GM18909 (cell line): ENCODE measurements around the gene PROX1.

Experiments
- ATAC-seq: cut with Tn5 transposase; IDR thresholded peaks from one replicate; pipeline ENCODE4 v1.9.1; 2021; ENCODE audit warnings: mild to moderate bottlenecking; ENCODE audit not compliant: unreplicated experiment, poor library complexity

PROX1 gene

GRCh38 chr1:214017191-214017982 lies 29.6 kb downstream of the PROX1 start:
- no peak for ATAC-seq

DNA sequence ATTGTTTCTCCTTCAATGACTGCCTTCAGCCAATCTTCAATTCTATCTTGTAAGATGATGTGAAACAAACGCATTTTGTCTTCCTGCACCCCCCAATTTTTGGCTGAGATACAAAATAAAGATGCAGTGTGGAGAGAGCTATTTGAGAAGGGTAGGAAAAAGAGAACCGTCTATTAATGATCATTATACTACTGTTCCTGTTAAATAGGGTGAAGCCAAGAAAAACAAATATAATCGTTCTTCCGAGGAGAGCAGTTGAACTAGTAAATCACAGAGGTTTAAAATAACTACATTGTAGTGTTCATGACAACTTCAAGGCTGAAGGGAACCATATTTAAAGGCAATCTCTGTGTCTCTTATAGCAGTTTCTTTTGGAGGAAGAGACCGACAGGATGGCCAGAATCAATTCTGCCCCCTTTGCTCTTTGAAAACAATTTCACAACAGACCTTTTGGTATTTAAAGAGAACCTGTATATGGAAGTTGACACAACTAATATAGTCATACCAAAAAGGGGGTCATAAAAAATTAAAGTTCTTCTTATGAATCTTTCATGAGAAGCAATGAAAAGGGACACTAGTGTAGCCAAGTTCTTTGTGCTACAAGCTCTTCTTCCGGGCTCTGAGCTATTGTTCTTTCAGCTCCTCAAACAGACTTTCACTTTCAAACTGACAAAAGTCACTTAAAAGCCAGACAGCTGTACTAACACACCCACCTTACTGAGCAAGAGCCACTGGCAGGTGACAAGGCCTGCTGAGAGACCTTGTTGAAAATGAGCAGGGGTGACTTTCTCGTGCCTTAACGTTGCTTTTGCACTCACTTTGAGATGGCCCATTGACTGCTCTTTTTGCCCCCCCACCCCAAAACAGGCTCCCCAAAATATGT lies 30.9 kb downstream of the PROX1 start:
- ATAC-seq = no peak

DNA sequence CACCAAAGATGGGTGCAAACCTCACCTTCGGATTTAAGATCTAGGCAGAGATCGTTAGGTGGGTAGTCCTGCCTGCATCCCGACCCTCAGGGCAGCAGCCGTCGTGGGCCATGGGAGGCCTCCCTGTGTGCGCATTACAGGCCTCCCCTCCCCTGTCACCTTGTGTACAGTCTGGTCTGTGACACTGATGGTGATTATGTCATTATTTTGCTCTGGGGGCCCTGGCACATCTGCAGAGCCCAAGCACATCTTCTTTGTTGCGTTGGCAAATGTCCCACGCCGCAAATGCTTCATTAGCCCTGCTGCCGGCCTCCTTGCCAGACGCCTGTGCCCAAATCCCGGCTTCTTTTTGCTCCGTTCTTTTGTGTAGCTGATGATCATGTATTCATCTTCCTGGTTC lies 31.7 kb downstream of the PROX1 start:
- ATAC-seq = no peak

DNA sequence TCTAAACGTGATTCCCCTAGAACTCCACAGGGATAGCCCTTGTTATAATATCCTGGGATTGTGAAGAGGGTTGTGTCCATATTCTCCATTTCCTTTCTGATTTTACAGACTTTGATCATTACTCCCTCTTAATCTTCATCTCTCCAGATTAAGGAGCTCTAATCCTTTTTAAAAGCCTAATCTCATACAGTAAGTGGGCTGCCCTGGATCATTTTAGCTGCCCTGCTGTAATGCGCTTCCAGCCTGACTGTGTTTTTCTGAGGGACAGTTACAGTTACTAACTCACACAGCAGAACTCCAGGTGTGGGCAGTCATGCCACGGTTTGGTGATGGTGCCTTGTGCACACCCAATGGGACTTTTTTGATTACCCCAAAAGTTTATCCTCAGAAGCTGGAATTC lies 33.5 kb downstream of the PROX1 start:
- ATAC-seq = no peak

GRCh38 chr1:214022229-214022791 lies 34.5 kb downstream of the PROX1 start:
- ATAC-seq = no peak

GRCh38 chr1:214022810-214023425 lies 35.1 kb downstream of the PROX1 start:
- ATAC-seq = no peak

GRCh38 chr1:214026985-214027384 lies 39.2 kb downstream of the PROX1 start:
- ATAC-seq = no peak

DNA sequence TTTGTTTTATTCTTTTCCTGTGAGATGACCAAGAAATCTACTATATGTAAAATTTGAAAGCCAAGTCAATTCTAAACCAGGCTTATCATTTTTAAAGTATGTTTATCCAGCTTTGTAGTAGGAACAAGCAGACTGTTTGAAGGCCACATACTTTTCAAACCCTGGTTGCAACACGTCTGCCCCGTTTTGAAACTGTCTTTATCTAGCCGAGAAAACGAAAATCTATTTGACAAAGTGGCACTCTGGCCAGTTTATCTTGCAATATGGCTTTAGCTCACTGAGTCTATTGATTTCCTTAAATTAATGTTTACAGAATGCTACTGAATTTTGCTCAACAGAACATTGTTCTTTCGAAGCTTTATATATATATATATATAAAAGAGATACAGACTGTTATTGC lies 39.7 kb downstream of the PROX1 start:
- ATAC-seq = no peak

DNA sequence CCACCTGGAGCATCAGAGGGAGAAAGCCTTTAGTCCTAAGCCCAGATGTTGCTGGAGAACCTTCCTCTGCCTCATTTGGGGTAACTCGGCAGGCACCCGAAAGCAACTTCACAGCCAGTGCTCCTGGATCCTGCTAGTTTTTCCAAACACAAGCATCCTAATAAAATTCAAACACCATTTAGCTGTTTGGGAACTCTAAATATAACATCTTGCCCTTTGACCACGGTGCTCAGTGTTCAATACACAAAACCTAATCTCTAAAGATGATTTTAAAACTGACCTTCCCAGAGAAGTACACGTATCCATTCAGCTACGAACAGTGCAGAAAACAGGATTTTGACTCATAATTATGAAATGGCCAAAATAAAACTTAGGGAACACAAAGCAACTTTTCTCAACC lies 40.3 kb downstream of the PROX1 start:
- ATAC-seq = no peak

- ATAC-seq = no peak
These were observed 41.1 kb downstream of the PROX1 start for GRCh38 chr1:214028649-214029406.

DNA sequence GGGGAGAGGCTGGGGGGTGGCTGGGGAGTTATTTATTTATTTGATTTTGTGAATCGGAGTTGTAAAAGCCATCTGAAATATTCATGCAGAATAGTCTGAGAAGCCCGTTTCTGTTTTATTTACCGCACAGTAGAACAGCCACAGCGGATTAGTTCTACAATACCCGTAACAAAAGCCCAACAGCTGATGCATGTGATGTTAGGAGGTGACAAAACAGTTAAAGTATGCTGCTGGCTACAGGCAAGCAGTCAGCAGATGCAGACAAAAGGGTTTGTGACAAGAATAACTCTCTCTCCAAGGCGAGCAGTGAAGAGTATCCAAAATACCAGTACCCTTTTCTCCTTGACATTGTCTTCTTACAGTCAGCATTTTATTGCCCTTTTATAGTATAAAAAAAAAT lies 42.0 kb downstream of the PROX1 start:
- no peak for ATAC-seq

- no peak for ATAC-seq
These were observed 43.5 kb downstream of the PROX1 start for GRCh38 chr1:214031267-214031650.

DNA sequence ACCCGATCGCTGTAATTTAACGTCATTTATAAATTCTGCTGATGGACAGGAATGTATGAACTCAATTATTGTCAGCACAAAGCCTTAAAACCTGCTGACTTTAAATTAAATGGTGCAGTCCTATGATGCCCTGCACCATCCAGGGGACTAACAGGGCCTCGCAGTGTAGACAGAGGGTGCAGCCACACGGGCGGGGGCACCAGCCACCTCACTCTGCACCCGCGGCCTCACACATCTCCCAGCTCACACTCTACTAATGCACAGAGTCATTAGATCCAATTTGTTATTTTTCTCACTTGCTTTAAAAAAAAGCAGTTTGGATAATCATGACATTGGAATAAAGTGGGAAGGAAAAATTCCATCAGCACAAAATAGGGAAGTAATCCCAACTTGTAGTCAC lies 49.7 kb downstream of the PROX1 start:
- ATAC-seq = no peak

DNA sequence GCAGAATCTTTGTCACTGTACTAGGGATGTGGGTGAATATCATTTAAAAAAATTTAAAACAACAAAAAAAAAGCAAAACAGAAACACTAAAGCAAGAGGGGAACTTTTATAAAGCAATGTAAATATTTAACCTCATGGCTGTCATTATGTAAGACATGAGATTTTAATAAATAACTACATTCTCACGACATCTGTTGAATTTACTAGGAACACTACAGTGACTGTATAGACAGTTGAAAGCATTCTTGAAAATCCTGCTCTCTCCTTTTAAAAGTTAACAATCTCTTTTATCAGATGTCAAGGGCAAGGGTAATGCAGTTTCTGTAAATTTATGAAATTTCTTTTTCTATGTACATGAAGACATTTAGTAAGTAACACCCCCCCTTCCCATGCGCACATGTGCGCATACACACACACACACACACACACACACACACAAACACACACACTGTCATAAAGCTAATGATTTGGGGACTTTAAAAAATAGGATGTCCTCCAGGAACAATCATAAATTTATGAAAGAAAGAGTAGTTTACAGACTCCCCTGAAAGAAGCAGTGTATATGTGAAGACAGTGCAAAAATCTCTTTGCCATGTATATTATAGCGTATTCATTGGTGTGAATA lies 51.7 kb downstream of the PROX1 start:
- no peak for ATAC-seq

- no peak for ATAC-seq
These were observed 55.4 kb downstream of the PROX1 start for GRCh38 chr1:214043167-214043566.

- ATAC-seq = no peak
These were observed 56.9 kb downstream of the PROX1 start for GRCh38 chr1:214044438-214045214.

GRCh38 chr1:214050513-214051401 lies 63.0 kb downstream of the PROX1 start:
- no peak for ATAC-seq

GRCh38 chr1:214051786-214052185 lies 64.0 kb downstream of the PROX1 start:
- ATAC-seq = no peak
